T-helper 2 cell (primary cell): ENCODE data around the gene FASN.

Experiments
- DNase-seq, 5 experiments: peaks; one replicate each; pipeline versions ENCODE4 v3.0.0 to v3.0.0-alpha.2; 2012 to 2022

Gene FASN

GRCh38 chr17:82101301-82101715 is 3.3 kb upstream of the FASN start:
- DNase-seq, result no peak

GRCh38 chr17:82100502-82101298 is 2.7 kb upstream of the FASN start:
- peak in 1 of 5 experiments; percentile 3 for DNase-seq

DNA sequence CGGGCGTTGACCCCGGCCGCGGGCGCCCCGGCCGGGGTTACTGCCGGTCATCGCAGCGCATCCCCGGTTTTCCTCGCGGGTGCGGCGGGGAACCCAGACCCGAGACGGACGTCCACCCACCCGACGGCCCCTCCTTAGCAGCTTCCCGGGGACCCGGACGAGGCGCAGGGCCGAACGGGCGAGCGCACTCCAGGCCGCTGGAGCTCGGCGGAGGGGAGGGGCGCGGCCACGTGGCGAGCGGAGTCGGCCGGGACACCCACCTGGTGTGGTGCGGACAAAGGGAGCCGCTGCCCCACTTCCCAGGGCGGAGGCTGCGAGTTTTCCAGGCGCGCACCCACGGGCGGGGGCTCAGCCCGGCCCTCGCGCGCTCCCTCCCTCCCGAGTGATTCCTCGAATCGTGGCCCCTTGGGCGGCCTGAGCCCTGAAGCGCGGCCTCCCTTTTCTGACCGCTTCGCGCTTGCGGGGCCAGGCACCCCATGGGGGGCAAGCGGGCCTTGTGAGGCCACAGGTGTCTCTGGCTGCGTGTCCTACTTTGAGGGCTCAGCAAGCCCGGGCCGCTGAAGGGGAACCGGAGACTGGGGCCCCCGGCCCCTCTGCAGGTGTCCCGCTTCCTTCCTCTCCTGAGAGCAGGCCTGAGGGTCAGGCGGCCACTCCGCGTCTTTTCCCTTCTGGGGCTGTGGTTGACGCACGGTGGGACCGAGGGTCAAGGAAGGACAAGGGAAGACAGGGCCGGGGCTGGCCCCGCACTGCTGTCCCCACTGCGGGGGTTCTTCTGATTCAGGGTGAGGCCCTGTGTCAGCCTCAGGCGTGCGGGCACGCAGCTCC is 1.1 kb upstream of the FASN start:
- DNase-seq, result no peak

DNA sequence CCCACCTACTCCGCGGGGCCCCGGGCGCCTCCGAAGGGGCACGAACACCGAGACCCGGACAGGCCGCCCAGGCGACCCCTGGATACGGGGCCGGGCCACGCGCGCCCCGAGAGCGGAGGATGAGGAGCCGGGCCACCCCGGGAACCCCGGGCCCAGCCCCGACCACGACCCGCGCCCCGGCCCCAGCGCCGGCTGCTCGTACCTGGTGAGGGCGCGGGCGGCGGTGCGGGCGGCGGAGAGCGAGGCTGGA is 192 bp downstream of the FASN start:
- no peak for DNase-seq

GRCh38 chr17:82097184-82097918 is 685 bp downstream of the FASN start:
- peak in 1 of 5 experiments; percentile 49 for DNase-seq

DNA sequence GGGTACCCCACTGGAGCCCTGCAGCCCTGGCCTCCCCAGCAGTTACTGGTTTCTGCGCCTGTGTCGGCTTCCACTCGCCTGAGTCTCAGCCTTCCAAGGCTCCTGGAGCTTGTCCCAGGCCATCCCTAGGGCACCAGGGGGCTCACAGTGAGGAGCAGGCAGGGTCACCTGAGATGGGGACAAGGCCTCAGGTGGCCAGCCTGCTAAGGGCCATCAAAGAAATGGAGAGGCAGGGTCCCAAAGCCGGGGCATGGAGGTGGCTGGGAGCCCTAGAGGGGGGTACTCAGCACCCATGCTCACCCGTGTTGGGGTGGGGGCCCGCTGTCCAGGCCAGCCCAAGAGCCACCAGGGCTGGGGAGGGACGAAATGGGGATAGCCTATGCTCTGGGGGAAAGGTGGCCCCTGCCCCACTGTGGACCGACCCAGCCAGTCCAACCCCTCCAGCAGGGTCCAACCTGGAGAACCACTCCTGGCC is 1.3 kb downstream of the FASN start:
- DNase-seq, result no peak

DNA sequence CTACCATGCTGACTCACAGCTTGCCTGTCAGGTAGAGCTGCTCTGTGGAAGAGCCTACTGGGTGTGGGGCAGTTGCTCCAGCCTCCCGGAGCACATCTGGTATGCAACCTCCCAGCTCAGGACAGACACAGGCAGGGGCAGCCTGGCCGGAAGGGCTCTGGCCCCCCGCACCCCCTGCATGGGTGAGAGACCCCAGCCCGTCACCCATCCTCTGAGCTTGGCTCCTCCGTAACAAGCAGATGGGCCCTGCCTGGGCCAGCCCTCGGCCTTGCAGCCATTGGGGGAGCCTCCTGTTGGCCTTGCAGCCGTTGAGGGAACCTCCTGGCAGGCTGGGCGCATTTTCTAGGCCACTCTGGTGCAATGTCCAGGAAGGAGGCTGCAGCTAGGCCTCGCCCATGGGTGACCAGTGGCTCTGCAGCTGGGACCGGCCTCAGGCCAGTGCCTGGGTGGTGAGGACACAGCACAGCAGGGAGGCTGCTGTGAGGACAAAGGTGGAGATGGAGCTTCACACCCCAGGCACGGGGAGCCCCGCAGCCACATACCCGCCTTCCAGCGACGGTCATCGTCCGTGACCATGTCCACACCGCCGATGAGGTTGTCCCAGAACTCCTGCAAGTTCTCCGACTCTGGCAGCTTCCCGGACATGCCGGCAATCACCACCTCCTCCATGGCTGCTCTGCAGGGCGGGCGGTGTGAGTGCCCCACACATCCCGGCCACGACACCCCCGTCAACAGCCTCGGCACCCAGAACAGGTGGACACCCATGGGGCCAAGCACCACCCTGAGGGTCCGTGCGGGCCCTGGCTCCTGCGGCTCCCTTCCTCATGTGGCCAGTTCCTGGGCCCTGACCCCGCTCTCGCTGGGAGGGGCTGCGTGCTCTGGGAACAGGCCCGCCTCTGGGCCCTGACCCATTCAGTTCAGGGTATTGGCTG is 2.0 kb downstream of the FASN start:
- no peak for DNase-seq

GRCh38 chr17:82094931-82095776 is 2.9 kb downstream of the FASN start:
- peak in 2 of 5 experiments; percentile 1 to 3 for DNase-seq

DNA sequence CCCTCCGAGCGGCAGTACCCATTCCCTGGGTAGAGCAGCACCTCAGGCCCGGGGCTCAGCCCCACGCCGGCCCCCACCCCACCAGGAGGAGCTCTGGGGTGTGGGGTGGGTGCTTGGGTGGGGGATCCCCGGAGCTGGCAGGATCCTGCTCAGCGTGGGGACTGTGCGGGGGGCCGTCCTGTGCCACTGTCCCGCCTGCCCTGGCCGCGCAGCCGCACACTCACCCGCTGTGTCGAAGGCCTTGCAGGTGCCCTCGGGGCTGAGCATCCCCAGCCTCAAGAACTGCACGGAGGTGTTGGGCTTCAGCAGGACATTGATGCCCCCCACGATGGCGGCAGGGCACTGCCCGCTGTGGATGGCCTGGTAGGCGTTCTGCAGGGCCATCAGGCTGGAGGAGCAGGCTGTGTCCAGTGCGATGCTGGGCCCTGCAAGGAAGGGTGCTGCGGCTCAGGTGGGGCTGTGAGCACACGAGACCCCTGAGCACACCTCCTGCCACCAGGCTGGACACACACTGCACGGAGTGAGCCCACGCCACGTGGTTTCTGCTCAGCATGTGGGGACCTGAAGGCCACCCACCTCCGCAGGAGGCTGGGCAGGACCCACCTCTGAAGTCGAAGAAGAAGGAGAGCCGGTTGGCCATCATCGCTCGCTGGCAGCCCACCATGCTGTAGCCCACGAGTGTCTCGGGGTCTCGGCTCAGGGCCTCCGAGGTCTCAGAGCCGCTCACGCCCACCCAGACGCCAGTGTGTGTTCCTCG is 4.9 kb downstream of the FASN start:
- DNase-seq, result peak in 1 of 5 experiments; percentile 6

- no peak for DNase-seq
These were observed 5.4 kb downstream of the FASN start for GRCh38 chr17:82092628-82092994.

DNA sequence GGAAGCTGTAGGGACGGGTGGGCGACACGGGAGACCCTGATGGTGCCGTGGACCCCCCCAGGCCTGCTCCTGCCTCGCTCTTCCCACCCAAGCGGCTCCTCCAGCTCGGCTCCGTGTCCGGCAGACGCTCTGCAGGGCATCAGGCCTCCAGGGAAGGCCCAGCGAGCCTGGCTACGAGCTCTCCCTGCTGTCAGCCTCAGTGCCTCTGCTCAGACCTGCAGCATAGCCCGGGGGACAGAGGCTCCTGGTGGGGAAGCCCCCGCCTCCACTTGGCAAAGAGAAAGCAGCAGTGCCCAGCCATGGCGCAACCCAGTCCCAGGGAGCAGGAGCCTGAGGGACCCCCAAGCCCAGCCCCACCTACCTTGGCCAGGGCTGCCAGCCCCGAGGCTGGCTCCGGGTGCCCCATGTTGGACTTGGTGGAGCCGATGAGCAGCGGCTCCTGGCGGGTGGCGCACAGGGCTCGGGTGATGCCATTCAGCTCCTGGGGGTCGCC is 5.9 kb downstream of the FASN start:
- DNase-seq, result no peak

- no peak for DNase-seq
These were observed 6.6 kb downstream of the FASN start for GRCh38 chr17:82091264-82092066.

DNA sequence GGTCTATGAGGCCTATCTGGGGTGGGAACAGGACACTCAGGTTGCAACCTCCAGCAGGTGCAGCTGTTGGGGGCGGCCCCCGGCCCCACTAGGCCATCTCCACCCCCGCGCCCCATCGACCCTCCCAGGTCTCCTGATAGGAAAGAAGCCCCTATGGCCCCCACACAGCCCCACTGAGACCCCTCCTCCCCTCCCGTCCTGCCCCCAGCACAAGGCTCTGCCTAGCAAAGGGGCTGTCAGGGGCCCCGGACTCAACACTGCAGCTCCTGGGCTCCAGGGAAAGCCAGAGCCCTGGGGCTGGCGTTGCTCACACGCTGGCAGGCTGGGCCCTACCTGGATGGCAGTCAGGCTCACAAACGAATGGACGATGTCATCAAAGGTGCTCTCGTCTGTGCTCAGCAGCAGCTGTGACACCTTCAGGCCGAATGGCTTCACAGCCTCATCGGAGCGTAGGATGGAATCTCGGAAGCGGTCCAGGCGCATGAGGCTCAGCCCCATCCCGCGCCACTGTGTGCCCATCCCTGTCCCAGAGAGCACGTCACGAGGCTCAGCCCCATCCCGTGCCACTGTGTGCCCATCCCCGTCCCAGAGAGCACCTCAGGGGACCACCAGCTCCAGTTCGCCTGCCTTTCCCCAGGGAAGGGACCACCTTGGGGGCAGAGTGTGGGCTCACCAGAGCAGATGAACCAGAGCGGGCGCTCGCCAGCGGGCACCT is 7.3 kb downstream of the FASN start:
- no peak for DNase-seq

- DNase-seq, result peak in 1 of 5 experiments; percentile 2
These were observed 8.1 kb downstream of the FASN start for GRCh38 chr17:82089723-82090548.

GRCh38 chr17:82088838-82089722 is 9.0 kb downstream of the FASN start:
- peak in 1 of 5 experiments; percentile 7 for DNase-seq

DNA sequence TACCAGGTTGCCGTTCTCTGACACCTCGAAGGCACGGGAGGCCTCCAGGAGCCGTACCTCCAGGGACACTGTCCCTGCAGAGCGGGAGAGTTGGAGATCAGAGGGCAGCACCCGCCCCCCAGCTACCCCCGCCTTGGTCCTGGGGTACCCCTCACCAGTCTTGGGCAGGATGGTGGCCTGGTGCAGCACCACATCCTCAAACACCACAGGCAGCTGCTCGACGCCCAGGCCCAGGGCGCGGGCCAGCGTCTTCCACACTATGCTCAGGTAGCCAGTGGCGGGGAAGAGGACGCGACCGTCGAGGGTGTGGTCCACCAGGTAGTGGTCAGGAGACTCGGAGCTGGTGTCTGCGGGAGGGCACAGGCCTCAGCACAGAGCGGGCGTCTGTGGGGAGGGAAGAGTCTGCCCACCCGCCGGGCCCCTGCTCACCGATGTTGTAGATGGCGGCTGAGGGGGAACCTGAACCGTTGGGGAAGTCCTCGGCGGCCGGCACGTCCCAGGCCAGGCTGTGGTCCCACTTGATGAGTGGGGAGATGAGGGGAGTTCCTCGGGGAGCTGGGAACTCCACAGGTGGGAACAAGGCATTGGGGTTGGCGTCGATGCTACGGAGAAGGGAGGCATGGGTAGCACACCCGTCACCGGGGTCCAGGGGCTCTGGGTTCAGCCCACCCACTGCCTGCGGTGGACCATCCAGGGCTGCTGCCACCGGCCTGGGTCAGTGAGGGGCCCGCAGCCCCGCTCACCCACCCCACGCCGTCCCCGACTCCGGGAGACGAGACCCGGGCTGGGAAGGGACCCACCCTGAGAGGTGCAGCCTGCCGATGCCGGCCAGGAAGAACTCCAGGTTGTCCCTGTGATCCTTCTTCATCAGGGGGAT is 9.8 kb downstream of the FASN start:
- DNase-seq, result peak in 1 of 5 experiments; percentile 6
